Suprapubic skin (tissue), 4 donors: ENCODE measurements around the gene EGFL7. TPM values are rescaled to one million over a fixed set of nuclear protein-coding genes. Genes with fewer than 3 reads are reported as not detected.

Experiments used
- DNase-seq, 2 donors: peaks; one replicate each; pipeline ENCODE4 v3.0.0-alpha.2; 2019; ENCODE audit warnings: low spot score in 2 of 2
- H3K27ac ChIP-seq: fragments of 200-600 bp; sonication (generic); one replicate; pipeline ENCODE4 v1.5.1; 2019
- H3K27me3 ChIP-seq: fragments of 200-600 bp; sonication (generic); one replicate; pipeline ENCODE4 v1.5.1; 2019
- H3K36me3 ChIP-seq: fragments of 200-600 bp; sonication (generic); one replicate; pipeline ENCODE4 v1.5.1; 2019
- H3K4me1 ChIP-seq: fragments of 200-600 bp; sonication (generic); one replicate; pipeline ENCODE4 v1.5.1; 2019
- H3K4me3 ChIP-seq: fragments of 200-600 bp; sonication (generic); one replicate; pipeline ENCODE4 v1.5.1; 2019; ENCODE audit warnings: mild to moderate bottlenecking
- H3K9me3 ChIP-seq: fragments of 200-600 bp; sonication (generic); one replicate; pipeline ENCODE4 v1.5.1; 2019
- EP300 ChIP-seq: sonication (generic); formaldehyde crosslinking; IDR thresholded peaks from one replicate; pipeline ENCODE4 v1.6.1; 2017; ENCODE audit warnings: antibody characterized with exemption
- POLR2A ChIP-seq, 2 donors: fragments of 450-650 bp; IDR thresholded peaks; one replicate each; pipeline ENCODE4 v1.6.1; 2017; ENCODE audit warnings: antibody characterized with exemption in 2 of 2, mild to moderate bottlenecking in 2 of 2, moderate library complexity in 2 of 2
- POLR2AphosphoS5 ChIP-seq, 3 donors: sonication (generic); formaldehyde crosslinking; IDR thresholded peaks; one replicate each; pipeline ENCODE4 v1.6.1; 2017; ENCODE audit warnings: antibody characterized with exemption in 3 of 3
- WGBS: methylation state at CpG from one replicate; pipeline ENCODE4 v1.1.5; 2018; 5-methylcytosine and 5-hydroxymethylcytosine counted together
- total RNA-seq, 4 donors: library from RNA; depleted of rRNA; stranded (reverse); fragments of >200 nt; gene quantifications; one replicate each; pipeline ENCODE4 v1.1.0, GENCODE V29; 2016
- TF ChIP-seq, protein P1 (sequence below), 2 donors: fragments of 200-600 bp in 1 of 2; fragments of 450-650 bp in 1 of 2; sonication (generic) in 1 of 2; IDR thresholded peaks; one replicate each; pipeline ENCODE4 v1.5.1; 2016 to 2019; ENCODE audit warnings: antibody characterized with exemption in 2 of 2, mild to moderate bottlenecking in 1 of 2, moderate library complexity in 1 of 2

The EGFL7 gene
- total RNA-seq, 4 donors from 2014 or later = 12.2 to 49.6 (median 28.6) TPM

DNA sequence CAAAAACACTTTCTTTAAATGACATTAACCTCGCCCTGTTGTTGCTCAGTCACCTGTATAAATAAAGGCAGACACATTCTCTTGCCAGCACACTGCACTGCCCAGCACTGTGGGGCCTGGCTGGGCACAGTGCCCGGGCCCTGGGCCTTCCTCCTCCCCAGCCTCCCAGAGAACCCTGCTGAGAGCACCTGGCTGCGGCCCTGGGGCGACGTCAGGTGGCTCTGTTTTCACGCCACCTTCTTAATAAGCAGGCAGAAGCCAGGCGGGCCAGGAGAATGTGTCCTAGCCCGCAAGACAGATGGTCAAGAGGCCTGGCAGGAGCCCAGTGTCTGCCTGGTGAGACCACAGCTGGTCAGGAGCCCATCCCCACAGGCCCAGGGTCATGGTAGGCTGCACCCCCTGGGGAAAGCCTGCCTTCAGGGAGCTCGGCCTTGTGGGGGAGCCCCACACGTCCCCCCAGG lies 32.7 kb downstream of the EGFL7 start:
- peak overlapping the region; percentile 4 for H3K27ac ChIP-seq

GRCh38 chr9:136695955-136696354 lies 33.2 kb downstream of the EGFL7 start:
- Histone ChIP-seq H3K4me3 (no peak overlapping the region), H3K4me1 (peaks cover 31% of the 10 kb centered on the region), H3K27me3 (peaks cover 19% of the 10 kb centered on the region), H3K9me3 (no peaks in the 10 kb centered on the region), H3K27ac (no peak overlapping the region), H3K36me3 (no peaks in the 10 kb centered on the region)
- WGBS = 82% methylated on average over 18 of the region's 23 CpGs
- TF ChIP-seq, protein P1, sequence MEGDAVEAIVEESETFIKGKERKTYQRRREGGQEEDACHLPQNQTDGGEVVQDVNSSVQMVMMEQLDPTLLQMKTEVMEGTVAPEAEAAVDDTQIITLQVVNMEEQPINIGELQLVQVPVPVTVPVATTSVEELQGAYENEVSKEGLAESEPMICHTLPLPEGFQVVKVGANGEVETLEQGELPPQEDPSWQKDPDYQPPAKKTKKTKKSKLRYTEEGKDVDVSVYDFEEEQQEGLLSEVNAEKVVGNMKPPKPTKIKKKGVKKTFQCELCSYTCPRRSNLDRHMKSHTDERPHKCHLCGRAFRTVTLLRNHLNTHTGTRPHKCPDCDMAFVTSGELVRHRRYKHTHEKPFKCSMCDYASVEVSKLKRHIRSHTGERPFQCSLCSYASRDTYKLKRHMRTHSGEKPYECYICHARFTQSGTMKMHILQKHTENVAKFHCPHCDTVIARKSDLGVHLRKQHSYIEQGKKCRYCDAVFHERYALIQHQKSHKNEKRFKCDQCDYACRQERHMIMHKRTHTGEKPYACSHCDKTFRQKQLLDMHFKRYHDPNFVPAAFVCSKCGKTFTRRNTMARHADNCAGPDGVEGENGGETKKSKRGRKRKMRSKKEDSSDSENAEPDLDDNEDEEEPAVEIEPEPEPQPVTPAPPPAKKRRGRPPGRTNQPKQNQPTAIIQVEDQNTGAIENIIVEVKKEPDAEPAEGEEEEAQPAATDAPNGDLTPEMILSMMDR (IDR thresholded peaks at IDR 0.05) = no peak
- no peak for TF ChIP-seq EP300
- no peak for TF ChIP-seq POLR2A (IDR thresholded peaks at IDR 0.05)
- no peak for TF ChIP-seq POLR2AphosphoS5 (IDR thresholded peaks at IDR 0.05)
- no peak for DNase-seq

More for the DNA sequence above, 32.7 kb downstream of the EGFL7 start:
- TF ChIP-seq POLR2A (IDR thresholded peaks at IDR 0.05) (no peak), POLR2AphosphoS5 (IDR thresholded peaks at IDR 0.05) (no peak), EP300 (no peak)
- TF ChIP-seq, protein P1 (IDR thresholded peaks at IDR 0.05) = no peak
- WGBS = 72% methylated on average over 10 of the region's 10 CpGs
- no peak overlapping the region for H3K4me3 ChIP-seq
- H3K27me3 ChIP-seq = peaks cover 16% of the 10 kb centered on the region
- H3K36me3 ChIP-seq = no peaks in the 10 kb centered on the region
- H3K9me3 ChIP-seq = no peaks in the 10 kb centered on the region
- H3K4me1 ChIP-seq = peaks cover 31% of the 10 kb centered on the region
- no peak for DNase-seq

DNA sequence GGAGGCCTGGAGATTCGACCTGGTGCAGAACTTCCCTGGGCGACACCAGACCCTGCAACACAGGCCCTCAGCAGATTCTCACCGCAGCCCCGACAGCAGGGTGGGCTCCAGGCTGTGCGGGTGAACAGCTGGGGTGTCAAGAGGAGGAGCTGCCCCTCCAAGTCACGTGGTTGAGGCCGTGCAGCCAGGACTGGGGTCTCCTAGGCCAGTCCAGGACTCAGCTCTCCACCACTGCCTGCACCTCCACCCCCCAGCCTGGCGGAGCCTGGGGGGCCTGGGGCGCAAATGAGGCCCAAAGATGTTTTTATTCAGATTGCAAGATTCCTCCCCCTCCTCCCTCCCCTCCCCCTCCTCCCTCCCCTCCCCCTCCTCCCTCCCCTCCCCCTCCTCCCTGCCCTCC lies 33.8 kb downstream of the EGFL7 start:
- Histone ChIP-seq H3K36me3 (no peaks in the 10 kb centered on the region), H3K27ac (no peak overlapping the region), H3K4me3 (no peak overlapping the region), H3K4me1 (peaks cover 31% of the 10 kb centered on the region), H3K27me3 (peaks cover 24% of the 10 kb centered on the region), H3K9me3 (no peaks in the 10 kb centered on the region)
- DNase-seq = no peak
- whole genome bisulfite sequencing = 89% methylated on average over 7 of the region's 9 CpGs
- TF ChIP-seq EP300 = no peak
- TF ChIP-seq, protein P1 (IDR thresholded peaks at IDR 0.05) = no peak
- TF ChIP-seq POLR2A (IDR thresholded peaks at IDR 0.05) = no peak
- TF ChIP-seq POLR2AphosphoS5 (IDR thresholded peaks at IDR 0.05) = no peak

- WGBS = 60% methylated on average over 3 of the region's 23 CpGs
- H3K4me3 ChIP-seq = no peak overlapping the region
- H3K27ac ChIP-seq = no peak overlapping the region
- TF ChIP-seq POLR2A (IDR thresholded peaks at IDR 0.05) (no peak), EP300 (no peak), POLR2AphosphoS5 (IDR thresholded peaks at IDR 0.05) (no peak)
- TF ChIP-seq, protein P1 (IDR thresholded peaks at IDR 0.05) = no peak
- no peaks in the 10 kb centered on the region for H3K36me3 ChIP-seq
- peaks cover 31% of the 10 kb centered on the region for H3K4me1 ChIP-seq
- no peak for DNase-seq
- peaks cover 27% of the 10 kb centered on the region for H3K27me3 ChIP-seq
- H3K9me3 ChIP-seq = no peaks in the 10 kb centered on the region
These were observed 34.6 kb downstream of the EGFL7 start for GRCh38 chr9:136697146-136697820.

DNA sequence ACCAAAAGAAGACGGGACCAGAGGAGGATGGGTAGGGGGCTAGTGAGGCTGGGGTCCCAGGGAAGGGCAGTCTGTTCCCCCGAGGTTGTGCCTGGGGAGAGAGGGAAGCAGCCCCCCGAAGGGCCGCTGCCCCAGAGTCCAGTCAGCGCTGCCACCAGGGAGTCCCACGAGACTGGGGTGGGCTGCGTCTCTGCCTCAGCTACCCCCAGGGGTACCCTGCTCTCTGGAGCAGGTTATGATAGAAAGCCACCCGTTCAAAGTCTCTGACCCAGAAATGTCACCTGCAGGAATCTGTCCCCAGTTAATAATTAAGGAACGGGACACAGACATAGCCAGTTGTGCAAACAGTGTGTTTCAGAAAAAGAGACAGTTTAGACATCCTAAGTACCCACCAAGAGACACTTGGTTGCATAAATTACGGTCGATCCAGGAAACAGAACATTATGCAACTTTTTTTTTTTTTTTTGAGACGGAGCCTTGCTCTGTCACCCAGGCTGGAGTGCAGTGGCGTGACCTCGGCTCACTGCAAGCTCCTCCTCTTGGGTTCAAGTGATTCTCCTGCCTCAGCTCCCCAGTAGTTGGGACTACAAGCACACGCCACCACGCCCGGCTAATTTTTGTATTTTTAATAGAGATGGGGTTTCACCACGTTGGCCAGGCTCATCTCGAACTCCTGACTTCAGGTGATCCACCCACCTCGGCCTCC lies 35.3 kb downstream of the EGFL7 start:
- 64% methylated on average over 15 of the region's 20 CpGs for WGBS
- no peaks in the 10 kb centered on the region for H3K9me3 ChIP-seq
- TF ChIP-seq POLR2A (IDR thresholded peaks at IDR 0.05) (no peak), EP300 (no peak), POLR2AphosphoS5 (IDR thresholded peaks at IDR 0.05) (no peak)
- TF ChIP-seq, protein P1 (IDR thresholded peaks at IDR 0.05) = no peak
- H3K36me3 ChIP-seq = no peaks in the 10 kb centered on the region
- peaks cover 31% of the 10 kb centered on the region for H3K4me1 ChIP-seq
- H3K27ac ChIP-seq = no peak overlapping the region
- H3K27me3 ChIP-seq = peaks cover 27% of the 10 kb centered on the region
- H3K4me3 ChIP-seq = no peak overlapping the region
- no peak for DNase-seq
